Activated CD4-positive, alpha-beta T cell treated with anti-CD3 and anti-CD28 coated beads for 36 hours (primary cell): ENCODE results near the gene HIVEP3. TPM values are rescaled to one million over a fixed set of nuclear protein-coding genes. Genes with fewer than 3 reads are reported as not detected.

ENCODE experiments used
- ATAC-seq: fragments of 200-7000 bp; cut with Tn5 transposase; one replicate; pipeline ENCODE4 v1.10.0; 2021; ENCODE audit warnings: mild to moderate bottlenecking, moderate library complexity
- CTCF ChIA-PET: fragments of 350-600 bp; sonication (Branson Sonifier 250); formaldehyde crosslinking; loops from one replicate; lab custom pipeline; 2021; ENCODE audit warnings: antibody characterized with exemption; lab: Charles Lee
- POLR2A ChIA-PET: fragments of 350-600 bp; sonication (Branson Sonifier 250); formaldehyde crosslinking; loops from one replicate; lab custom pipeline; 2021; ENCODE audit warnings: antibody characterized with exemption, inconsistent platforms; lab: Charles Lee
- DNase-seq: peaks from one replicate; pipeline ENCODE4 v3.0.0-alpha.2; 2020
- H3K27ac Mint-ChIP-seq: one replicate; pipeline ENCODE4 v1.8.0; 2021; ENCODE audit warnings: mixed read lengths
- H3K27me3 Mint-ChIP-seq: one replicate; pipeline ENCODE4 v1.8.0; 2021; ENCODE audit warnings: mixed read lengths
- H3K36me3 Mint-ChIP-seq: one replicate; pipeline ENCODE4 v1.8.0; 2021; ENCODE audit warnings: low read depth, mixed read lengths
- H3K4me1 Mint-ChIP-seq: one replicate; pipeline ENCODE4 v1.8.0; 2021; ENCODE audit warnings: mixed read lengths
- H3K4me3 Mint-ChIP-seq: one replicate; pipeline ENCODE4 v1.8.0; 2021; ENCODE audit warnings: mild to moderate bottlenecking, moderate library complexity, mixed read lengths
- H3K9me3 Mint-ChIP-seq: one replicate; pipeline ENCODE4 v1.8.0; 2021; ENCODE audit warnings: low read depth, mixed read lengths
- intact Hi-C, 2 experiments: fragments of 100-400 bp; cut with DNase I in 1 of 2; cut with micrococcal nuclease in 1 of 2; formaldehyde crosslinking; loops; one replicate each; pipeline versions ENCODE4 v1.14.2 to v1.15.1; 2022 to 2024; cut with DNase I, micrococcal nuclease
- total RNA-seq, 2 experiments: library from RNA; stranded (reverse); gene quantifications; one replicate each; pipeline ENCODE4 v1.2.3, GENCODE V29; 2021

The HIVEP3 gene
- total RNA-seq, 2 experiments from 2014 or later: 29.4 to 39.6 TPM

- H3K4me1 Mint-ChIP-seq: peaks cover 16% of the 10 kb centered on the region
- DNase-seq (no peak), ATAC-seq (no peak)
- H3K27ac Mint-ChIP-seq: no peak overlapping the region
- ChIA-PET POLR2A (no interaction called here), CTCF (interaction anchor here (0.6 to 0.9 kb wide), 3 partner anchors 18 to 38 kb away, joined by 3 read pairs; no protein-coding TSS in a partner anchor)
- no peaks in the 10 kb centered on the region for H3K9me3 Mint-ChIP-seq
- peaks cover 42% of the 10 kb centered on the region for H3K36me3 Mint-ChIP-seq
- no peaks in the 10 kb centered on the region for H3K27me3 Mint-ChIP-seq
- intact Hi-C loops: no loop called here
- H3K4me3 Mint-ChIP-seq: no peak overlapping the region
Observed at GRCh38 chr1:41612953-41613352, 305.8 kb downstream of the HIVEP3 start.

DNA sequence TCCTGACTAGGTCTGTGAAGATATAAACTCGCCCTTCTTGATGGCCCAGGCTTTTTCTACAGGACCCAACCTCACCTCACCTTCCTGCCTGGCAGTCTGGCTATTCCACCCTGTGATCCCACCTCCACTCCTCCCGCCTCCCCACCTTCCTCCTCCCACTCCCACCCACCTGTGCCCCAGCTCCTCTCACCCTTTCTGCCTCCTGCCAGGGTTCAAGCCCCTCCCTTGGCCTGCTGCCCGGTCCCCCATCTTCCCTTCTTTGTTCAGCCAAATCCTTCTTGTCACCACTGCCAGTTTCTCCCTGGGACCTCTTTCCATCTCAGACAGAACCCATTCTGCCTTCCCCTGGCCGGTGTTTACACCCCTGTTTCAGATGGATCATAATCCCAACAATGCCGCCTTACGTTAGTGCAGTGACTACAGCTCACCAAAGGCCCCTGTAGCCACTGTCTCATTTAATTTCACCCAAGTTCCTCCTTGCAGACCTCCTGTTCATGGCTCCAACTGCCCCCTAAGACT, 306.7 kb downstream of the HIVEP3 start:
- POLR2A ChIA-PET: no interaction called here
- Mint-ChIP-seq H3K4me3 (no peak overlapping the region), H3K27ac (no peak overlapping the region), H3K27me3 (no peaks in the 10 kb centered on the region), H3K9me3 (no peaks in the 10 kb centered on the region), H3K36me3 (peaks cover 51% of the 10 kb centered on the region), H3K4me1 (peaks cover 26% of the 10 kb centered on the region)
- CTCF ChIA-PET: interaction anchor here (0.9 kb wide), 1 partner anchor 37 kb away, joined by 3 read pairs; no protein-coding TSS in a partner anchor
- intact Hi-C loops: no loop called here
- DNase-seq: no peak
- no peak for ATAC-seq

GRCh38 chr1:41611068-41611931, 307.4 kb downstream of the HIVEP3 start:
- H3K4me3 Mint-ChIP-seq: no peak overlapping the region
- no peak for DNase-seq
- ChIA-PET CTCF (no interaction called here), POLR2A (no interaction called here)
- H3K36me3 Mint-ChIP-seq: peaks cover 51% of the 10 kb centered on the region
- intact Hi-C loops: no loop called here
- no peaks in the 10 kb centered on the region for H3K27me3 Mint-ChIP-seq
- H3K4me1 Mint-ChIP-seq: peaks cover 31% of the 10 kb centered on the region
- no peaks in the 10 kb centered on the region for H3K9me3 Mint-ChIP-seq
- no peak overlapping the region for H3K27ac Mint-ChIP-seq
- ATAC-seq: no peak

DNA sequence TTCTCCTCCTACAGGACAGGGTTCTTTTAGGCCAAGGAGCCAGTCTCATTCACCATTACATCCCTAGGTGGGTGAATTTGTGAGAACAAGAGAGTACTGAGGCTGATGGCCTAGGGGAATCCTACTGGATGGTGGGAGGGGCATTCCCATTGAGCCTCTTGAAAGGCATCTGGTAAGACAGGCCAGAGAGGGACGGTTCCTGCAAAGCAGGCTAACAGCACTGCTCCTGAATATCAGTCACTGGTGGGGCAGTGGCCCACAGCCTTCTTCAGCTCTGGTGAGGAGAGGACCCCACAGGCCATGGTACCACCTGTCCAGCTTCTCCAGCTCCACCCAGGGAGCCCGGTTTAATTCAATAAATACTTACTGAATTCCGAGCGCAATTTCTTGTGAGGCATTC, 308.4 kb downstream of the HIVEP3 start:
- intact Hi-C loops: no loop called here
- no peak overlapping the region for H3K4me3 Mint-ChIP-seq
- H3K9me3 Mint-ChIP-seq: no peaks in the 10 kb centered on the region
- no peak overlapping the region for H3K27ac Mint-ChIP-seq
- ChIA-PET CTCF (no interaction called here), POLR2A (no interaction called here)
- DNase-seq: no peak
- H3K27me3 Mint-ChIP-seq: no peaks in the 10 kb centered on the region
- peaks cover 36% of the 10 kb centered on the region for H3K4me1 Mint-ChIP-seq
- H3K36me3 Mint-ChIP-seq: peaks cover 48% of the 10 kb centered on the region
- no peak for ATAC-seq

GRCh38 chr1:41609166-41609883, 309.4 kb downstream of the HIVEP3 start:
- DNase-seq (no peak), ATAC-seq (no peak)
- Mint-ChIP-seq H3K36me3 (peaks cover 50% of the 10 kb centered on the region), H3K27ac (no peak overlapping the region), H3K4me1 (peaks cover 38% of the 10 kb centered on the region), H3K27me3 (no peaks in the 10 kb centered on the region), H3K4me3 (no peak overlapping the region), H3K9me3 (no peaks in the 10 kb centered on the region)
- intact Hi-C loops: no loop called here
- ChIA-PET POLR2A (no interaction called here), CTCF (interaction anchor here (0.5 kb wide), 1 partner anchor 347 kb away, joined by 3 read pairs; no protein-coding TSS in a partner anchor)

- intact Hi-C loops: no loop called here
Observed at GRCh38 chr1:41608211-41608610, 310.5 kb downstream of the HIVEP3 start.

GRCh38 chr1:41607808-41608207, 310.9 kb downstream of the HIVEP3 start:
- peaks cover 35% of the 10 kb centered on the region for H3K4me1 Mint-ChIP-seq

More at GRCh38 chr1:41608211-41608610, 310.5 kb downstream of the HIVEP3 start:
- ATAC-seq: no peak
- Mint-ChIP-seq H3K27ac (peak overlapping the region; percentile 77), H3K4me3 (no peak overlapping the region), H3K9me3 (no peaks in the 10 kb centered on the region), H3K4me1 (peaks cover 35% of the 10 kb centered on the region), H3K27me3 (no peaks in the 10 kb centered on the region), H3K36me3 (peaks cover 48% of the 10 kb centered on the region)
- no peak for DNase-seq
- POLR2A ChIA-PET: no interaction called here
- CTCF ChIA-PET: interaction anchor here (1.3 kb wide), 1 partner anchor 34 kb away, joined by 3 read pairs; no protein-coding TSS in a partner anchor

GRCh38 chr1:41599912-41600311, 318.8 kb downstream of the HIVEP3 start:
- CTCF ChIA-PET: no interaction called here
- POLR2A ChIA-PET: no interaction called here
- intact Hi-C loops: no loop called here
- Mint-ChIP-seq H3K4me3 (no peak overlapping the region), H3K4me1 (peaks cover 56% of the 10 kb centered on the region), H3K9me3 (no peaks in the 10 kb centered on the region), H3K27ac (peak overlapping the region; percentile 53), H3K27me3 (no peaks in the 10 kb centered on the region), H3K36me3 (peaks cover 39% of the 10 kb centered on the region)
- ATAC-seq (no peak), DNase-seq (no peak)

More at GRCh38 chr1:41607808-41608207, 310.9 kb downstream of the HIVEP3 start:
- Mint-ChIP-seq H3K36me3 (peaks cover 46% of the 10 kb centered on the region), H3K9me3 (no peaks in the 10 kb centered on the region), H3K27ac (peak overlapping the region; percentile 77), H3K27me3 (no peaks in the 10 kb centered on the region), H3K4me3 (no peak overlapping the region)
- CTCF ChIA-PET: interaction anchor here (1.3 kb wide), 1 partner anchor 33 kb away, joined by 3 read pairs; no protein-coding TSS in a partner anchor
- DNase-seq (no peak), ATAC-seq (no peak)
- POLR2A ChIA-PET: no interaction called here
- intact Hi-C loops: no loop called here

DNA sequence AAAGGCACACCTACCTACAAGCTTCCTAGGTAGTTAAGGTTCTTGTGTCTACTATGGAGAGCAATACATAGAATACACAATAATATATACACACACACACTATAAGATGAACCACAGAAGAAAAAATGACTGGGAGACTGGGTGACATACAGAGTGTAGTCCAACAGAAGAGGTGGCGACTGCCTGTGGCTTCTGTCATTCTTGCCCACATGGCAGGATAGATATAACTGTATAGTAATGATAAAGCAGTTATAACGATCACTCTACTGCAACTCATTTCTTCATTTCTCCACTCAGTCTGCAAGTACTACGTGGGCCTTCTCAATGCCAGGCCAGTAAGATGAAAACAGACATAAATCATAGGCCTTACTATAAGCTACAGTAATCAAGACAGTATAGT, 320.4 kb downstream of the HIVEP3 start:
- Mint-ChIP-seq H3K27me3 (no peaks in the 10 kb centered on the region), H3K4me3 (no peak overlapping the region), H3K27ac (no peak overlapping the region), H3K4me1 (peaks cover 62% of the 10 kb centered on the region), H3K36me3 (peaks cover 32% of the 10 kb centered on the region), H3K9me3 (no peaks in the 10 kb centered on the region)
- CTCF ChIA-PET: interaction anchor here (1.1 to 1.4 kb wide), 3 partner anchors 24 to 575 kb away, joined by 3 to 6 read pairs (median 6); no protein-coding TSS in a partner anchor
- intact Hi-C loops: no loop called here
- ATAC-seq: peak; percentile 86
- no peak for DNase-seq
- POLR2A ChIA-PET: no interaction called here

GRCh38 chr1:41592451-41593125, 326.1 kb downstream of the HIVEP3 start:
- no peaks in the 10 kb centered on the region for H3K9me3 Mint-ChIP-seq
- DNase-seq: no peak
- POLR2A ChIA-PET: no interaction called here
- H3K4me3 Mint-ChIP-seq: no peak overlapping the region
- CTCF ChIA-PET: no interaction called here
- H3K4me1 Mint-ChIP-seq: peaks cover 26% of the 10 kb centered on the region
- no peak for ATAC-seq
- intact Hi-C loops: no loop called here
- H3K36me3 Mint-ChIP-seq: peaks cover 48% of the 10 kb centered on the region
- no peak overlapping the region for H3K27ac Mint-ChIP-seq
- no peaks in the 10 kb centered on the region for H3K27me3 Mint-ChIP-seq

- intact Hi-C loops: no loop called here
Observed at GRCh38 chr1:41591891-41592290, 326.8 kb downstream of the HIVEP3 start.

More at GRCh38 chr1:41591891-41592290, 326.8 kb downstream of the HIVEP3 start:
- Mint-ChIP-seq H3K4me3 (no peak overlapping the region), H3K27ac (no peak overlapping the region), H3K36me3 (peaks cover 50% of the 10 kb centered on the region), H3K27me3 (no peaks in the 10 kb centered on the region), H3K9me3 (no peaks in the 10 kb centered on the region), H3K4me1 (peaks cover 21% of the 10 kb centered on the region)
- POLR2A ChIA-PET: no interaction called here
- CTCF ChIA-PET: interaction anchor here (0.7 kb wide), 1 partner anchor 142 kb away, joined by 3 read pairs; no protein-coding TSS in a partner anchor
- no peak for ATAC-seq
- no peak for DNase-seq
